HG02642 (cell line): ENCODE data around the gene KREMEN1.
"Not testable (repeated sequence)": the region's sequence is repeated elsewhere in the genome, so short reads cannot be mapped to it uniquely, and the experiment has no call there.

Experiments
- ATAC-seq: cut with Tn5 transposase; IDR thresholded peaks from one replicate; pipeline ENCODE4 v1.9.1; 2021; ENCODE audit warnings: mild to moderate bottlenecking; ENCODE audit not compliant: unreplicated experiment, poor library complexity

The KREMEN1 gene, protein sequence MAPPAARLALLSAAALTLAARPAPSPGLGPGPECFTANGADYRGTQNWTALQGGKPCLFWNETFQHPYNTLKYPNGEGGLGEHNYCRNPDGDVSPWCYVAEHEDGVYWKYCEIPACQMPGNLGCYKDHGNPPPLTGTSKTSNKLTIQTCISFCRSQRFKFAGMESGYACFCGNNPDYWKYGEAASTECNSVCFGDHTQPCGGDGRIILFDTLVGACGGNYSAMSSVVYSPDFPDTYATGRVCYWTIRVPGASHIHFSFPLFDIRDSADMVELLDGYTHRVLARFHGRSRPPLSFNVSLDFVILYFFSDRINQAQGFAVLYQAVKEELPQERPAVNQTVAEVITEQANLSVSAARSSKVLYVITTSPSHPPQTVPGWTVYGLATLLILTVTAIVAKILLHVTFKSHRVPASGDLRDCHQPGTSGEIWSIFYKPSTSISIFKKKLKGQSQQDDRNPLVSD

DNA sequence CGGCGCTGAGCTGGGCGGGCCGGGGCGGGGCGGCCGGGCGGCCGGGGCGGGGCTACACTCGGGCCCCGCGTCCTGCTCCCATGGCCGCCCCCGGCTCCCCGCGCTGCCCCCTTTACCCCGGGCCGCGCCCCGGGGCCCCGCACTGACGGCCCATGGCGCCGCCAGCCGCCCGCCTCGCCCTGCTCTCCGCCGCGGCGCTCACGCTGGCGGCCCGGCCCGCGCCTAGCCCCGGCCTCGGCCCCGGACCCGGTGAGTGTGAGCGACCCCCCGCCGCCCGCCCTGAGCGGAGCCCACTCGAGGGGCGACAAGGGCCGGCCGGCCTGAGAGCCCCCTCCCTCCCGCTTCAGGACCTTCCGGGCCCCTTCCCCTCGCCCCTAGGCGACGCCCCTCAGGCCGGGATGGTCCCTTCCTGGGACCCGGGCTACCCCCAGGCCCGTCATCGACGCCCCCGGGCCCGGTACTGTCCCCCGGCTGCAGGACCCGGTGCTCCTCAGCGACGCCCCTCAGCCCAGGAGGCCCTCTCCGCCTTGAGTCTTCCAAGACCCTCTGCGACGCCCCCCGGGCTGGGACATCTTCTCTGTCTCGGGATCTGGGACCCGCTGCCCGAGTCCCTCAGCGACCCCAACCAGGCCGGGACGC lies at the start of gene KREMEN1:
Gene KREMEN1 (plus strand): TSS at position 57 of the 639 bp plus-strand sequence. CDS start 96 bp downstream, at position 153.
- peak; percentile 28 for ATAC-seq

GRCh38 chr22:29023172-29023796 lies 49.6 kb upstream of the KREMEN1 start:
- ATAC-seq = no peak

GRCh38 chr22:29026579-29026978 lies 46.3 kb upstream of the KREMEN1 start:
- no peak for ATAC-seq

- ATAC-seq = no peak
Measured at GRCh38 chr22:29028468-29028867, 44.4 kb upstream of the KREMEN1 start.

- ATAC-seq = no peak
Measured at GRCh38 chr22:29029202-29030000, 43.4 kb upstream of the KREMEN1 start.

- ATAC-seq = no peak
Measured at GRCh38 chr22:29030016-29030617, 42.7 kb upstream of the KREMEN1 start.

- no peak for ATAC-seq
Measured at GRCh38 chr22:29030618-29031226, 42.1 kb upstream of the KREMEN1 start.

- no peak for ATAC-seq
Measured at GRCh38 chr22:29031227-29032011, 41.4 kb upstream of the KREMEN1 start.

GRCh38 chr22:29032014-29032475 lies 40.8 kb upstream of the KREMEN1 start:
- no peak for ATAC-seq

GRCh38 chr22:29032584-29032983 lies 40.3 kb upstream of the KREMEN1 start:
- ATAC-seq = no peak

DNA sequence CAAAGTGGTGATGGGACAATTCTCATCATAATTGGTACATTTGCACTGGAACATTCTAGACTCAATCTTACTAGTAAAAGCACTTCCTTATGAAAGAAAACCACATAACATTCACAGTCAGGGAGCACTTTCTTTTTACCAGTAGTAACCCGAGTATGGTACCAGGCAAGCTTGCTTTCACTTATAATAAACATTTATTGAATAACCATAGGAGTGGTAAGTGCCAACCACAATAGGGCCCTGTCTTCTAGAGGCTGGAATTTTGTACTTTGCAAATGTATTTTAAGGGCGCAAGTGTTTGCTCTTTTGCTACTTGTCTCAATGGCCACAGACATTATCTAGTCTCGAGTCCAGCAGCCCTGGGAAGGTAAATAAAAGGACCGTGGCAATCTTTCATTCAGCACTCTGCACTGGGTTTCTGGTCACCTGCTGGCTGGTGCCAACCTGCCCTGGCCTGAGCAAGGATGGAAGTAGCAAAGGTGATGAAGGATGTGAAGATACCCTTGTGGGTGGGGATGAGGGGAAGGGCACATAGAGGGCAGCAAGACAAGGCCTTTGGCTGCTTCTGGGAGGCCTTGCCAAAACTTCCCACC lies 35.4 kb upstream of the KREMEN1 start:
- ATAC-seq = no peak

- no peak for ATAC-seq
Measured at GRCh38 chr22:29039148-29039547, 33.7 kb upstream of the KREMEN1 start.

DNA sequence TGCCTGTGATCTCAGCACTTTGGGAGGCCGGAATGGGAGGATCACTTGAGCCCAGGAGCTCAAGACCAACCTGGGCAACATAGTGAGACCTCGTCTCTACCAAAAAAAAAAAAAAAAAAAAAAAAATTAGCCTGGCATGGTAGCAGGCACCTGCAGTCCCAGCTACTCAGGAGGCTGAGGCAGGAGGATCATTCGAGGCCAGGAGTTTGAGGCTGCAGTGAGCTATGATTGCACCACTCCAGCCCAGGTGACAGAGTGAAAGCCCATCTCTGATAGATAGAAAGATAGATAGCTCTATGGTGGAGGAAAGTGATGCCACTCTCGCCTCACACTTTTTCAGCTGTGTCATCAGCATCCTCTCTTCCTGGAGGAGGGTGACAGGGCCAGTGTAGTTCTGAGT lies 33.2 kb upstream of the KREMEN1 start:
- not testable (repeated sequence) for ATAC-seq

DNA sequence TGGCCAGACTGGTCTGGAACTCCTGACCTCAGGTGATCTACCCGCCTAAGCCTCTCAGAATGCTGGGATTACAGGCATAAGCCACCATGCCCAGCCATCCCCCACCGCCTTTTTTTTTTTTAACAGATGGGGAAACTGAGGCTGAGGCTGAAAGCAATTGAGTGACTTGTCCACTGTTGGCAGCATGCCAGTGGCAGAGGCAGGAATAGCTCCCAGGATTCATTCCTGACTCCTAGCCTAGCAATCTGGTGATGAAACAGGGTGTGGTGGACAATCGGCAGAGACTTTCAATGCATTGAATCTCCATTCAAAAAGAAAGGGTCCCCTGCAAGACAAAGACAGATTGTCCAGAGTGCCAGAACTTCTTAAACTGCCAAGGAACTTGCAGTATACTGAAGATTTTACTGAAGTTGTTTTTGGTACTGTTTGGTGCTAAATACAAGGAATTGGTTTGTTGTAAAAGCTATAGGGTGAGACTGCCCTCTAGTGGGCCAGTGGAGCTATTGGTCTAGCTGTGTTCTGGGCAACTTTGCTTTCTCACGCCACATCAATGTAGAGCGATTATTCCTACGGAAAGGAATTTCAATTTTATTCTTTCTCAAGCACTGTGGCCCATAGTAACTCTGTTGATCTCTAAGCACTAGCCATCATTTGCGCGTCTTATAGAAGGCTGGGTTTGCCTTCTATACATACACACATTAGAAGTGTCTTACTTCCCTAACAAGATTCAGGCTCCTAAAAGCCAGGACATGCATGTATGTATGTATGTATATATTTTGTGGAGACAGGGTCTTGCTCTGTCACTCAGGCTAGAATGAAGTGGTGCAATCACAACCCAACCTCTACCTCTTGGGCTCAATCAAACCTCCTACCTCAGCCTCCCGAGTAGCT lies 32.2 kb upstream of the KREMEN1 start:
- ATAC-seq = no peak

- no peak for ATAC-seq
Measured at GRCh38 chr22:29041408-29041807, 31.4 kb upstream of the KREMEN1 start.

- ATAC-seq = no peak
Measured at GRCh38 chr22:29043906-29044575, 28.8 kb upstream of the KREMEN1 start.

GRCh38 chr22:29044657-29045176 lies 28.1 kb upstream of the KREMEN1 start:
- no peak for ATAC-seq
